HG02884 (cell line): ENCODE measurements around the gene TMEM45A.
A peak's percentile ranks its signal among the peaks of the same experiment; 100 is the strongest.
"Not testable (repeated sequence)": the region's sequence is repeated elsewhere in the genome, so short reads cannot be mapped to it uniquely, and the experiment has no call there.

Experiments used
- ATAC-seq: cut with Tn5 transposase; IDR thresholded peaks from one replicate; pipeline ENCODE4 v1.9.1; 2021; ENCODE audit warnings: mild to moderate bottlenecking, moderate library complexity; ENCODE audit not compliant: unreplicated experiment

Gene TMEM45A

GRCh38 chr3:100482176-100482575, 10.2 kb upstream of the TMEM45A start:
- ATAC-seq: no peak

GRCh38 chr3:100483529-100483928, 8.9 kb upstream of the TMEM45A start:
- no peak for ATAC-seq

GRCh38 chr3:100486808-100487207, 5.6 kb upstream of the TMEM45A start:
- no peak for ATAC-seq

- ATAC-seq: no peak
These were observed 3.3 kb upstream of the TMEM45A start for GRCh38 chr3:100489118-100489517.

- peak; percentile 20 for ATAC-seq
These were observed 4.4 kb downstream of the TMEM45A start for GRCh38 chr3:100496711-100497261.

- ATAC-seq: no peak
These were observed 7.2 kb downstream of the TMEM45A start for GRCh38 chr3:100499651-100500050.

GRCh38 chr3:100500320-100500880, 8.0 kb downstream of the TMEM45A start:
- ATAC-seq: no peak

- no peak for ATAC-seq
These were observed 11.0 kb downstream of the TMEM45A start for GRCh38 chr3:100503448-100503847.

GRCh38 chr3:100506355-100506754, 13.9 kb downstream of the TMEM45A start:
- no peak for ATAC-seq

GRCh38 chr3:100509818-100510217, 17.4 kb downstream of the TMEM45A start:
- ATAC-seq: not testable (repeated sequence)

GRCh38 chr3:100516232-100516631, 23.8 kb downstream of the TMEM45A start:
- ATAC-seq: no peak

GRCh38 chr3:100516838-100517237, 24.4 kb downstream of the TMEM45A start:
- no peak for ATAC-seq

- no peak for ATAC-seq
These were observed 24.9 kb downstream of the TMEM45A start for GRCh38 chr3:100517276-100517675.

- ATAC-seq: no peak
These were observed 25.8 kb downstream of the TMEM45A start for GRCh38 chr3:100518244-100518643.

GRCh38 chr3:100518983-100519382, 26.6 kb downstream of the TMEM45A start:
- ATAC-seq: no peak

GRCh38 chr3:100521439-100521845, 29.0 kb downstream of the TMEM45A start:
- ATAC-seq: no peak

GRCh38 chr3:100522125-100522524, 29.7 kb downstream of the TMEM45A start:
- no peak for ATAC-seq

- ATAC-seq: no peak
These were observed 30.8 kb downstream of the TMEM45A start for GRCh38 chr3:100523050-100523760.

- ATAC-seq: no peak
These were observed 33.6 kb downstream of the TMEM45A start for GRCh38 chr3:100525753-100526612.

- ATAC-seq: no peak
These were observed 34.4 kb downstream of the TMEM45A start for GRCh38 chr3:100526613-100527346.

GRCh38 chr3:100527347-100527735, 34.9 kb downstream of the TMEM45A start:
- ATAC-seq: no peak
